Heart left ventricle (tissue), 13 donors: ENCODE results near the gene CELF2.

Source experiments
- CTCF ChIP-seq, 12 donors: fragments of 200-600 bp; sonication (generic) in 4 of 12; IDR thresholded peaks; one replicate each; pipeline versions ENCODE4 v1.5.0 to v1.8.0; 2018 to 2022; ENCODE audit warnings: antibody characterized with exemption in 12 of 12, mild to moderate bottlenecking in 5 of 12
- POLR2A ChIP-seq, 2 donors: fragments of 450-650 bp; IDR thresholded peaks; one replicate each; pipeline ENCODE4 v1.6.1; 2017; ENCODE audit warnings: antibody characterized with exemption in 2 of 2, mild to moderate bottlenecking in 2 of 2, moderate library complexity in 2 of 2
- donor health status: ischemic (EF 13 %, LVEDD 7.1; RV severe dilation, severe dysfunction).
- donor health status: DM: no; HTN: yes; CAD: no.
- donor health status: DM: no; HTN: no; CAD: no.
- donor health status: ischemic (EF 25% LVEDD 6.9; RV normal size, moderate dysfunction).
- donor health status: ischemic (EF 25% LVEDD 5.7; RV mildly dilated, moderate dysfunction).
- donor health status: ischemic (EF 35%, LVEDD 5.7; RV mildly dilated, moderate dysfunction).
- donor health status: nonischemic (EF 11% LVEDD 7.7; RV severe dilation, severe dysfunction).
- donor health status: DM: yes; HTN: yes; CAD: no.
- donor health status: PGD.
- donor health status: ischemic (EF 29% LVEDD 5.4; RV normal size, mild dysfunction).
- donor health status: nonischemic (EF 23%, LVEDD 6.1; RV moderate dilation, normal function).

- TF ChIP-seq CTCF (IDR thresholded peaks at IDR 0.05) = no peak
- no peak for TF ChIP-seq POLR2A (IDR thresholded peaks at IDR 0.05)
Measured at GRCh38 chr10:11181978-11182377, 164.3 kb downstream of the CELF2 start.
